GM04503 (cell line): Measurements from ENCODE around the gene FAM174B.
A peak's percentile ranks its signal among the peaks of the same experiment; 100 is the strongest.

Experiments
- DNase-seq: peaks from one replicate; pipeline ENCODE4 v3.0.0-alpha.2; 2012; ENCODE audit warnings: low read depth

Gene FAM174B

DNA sequence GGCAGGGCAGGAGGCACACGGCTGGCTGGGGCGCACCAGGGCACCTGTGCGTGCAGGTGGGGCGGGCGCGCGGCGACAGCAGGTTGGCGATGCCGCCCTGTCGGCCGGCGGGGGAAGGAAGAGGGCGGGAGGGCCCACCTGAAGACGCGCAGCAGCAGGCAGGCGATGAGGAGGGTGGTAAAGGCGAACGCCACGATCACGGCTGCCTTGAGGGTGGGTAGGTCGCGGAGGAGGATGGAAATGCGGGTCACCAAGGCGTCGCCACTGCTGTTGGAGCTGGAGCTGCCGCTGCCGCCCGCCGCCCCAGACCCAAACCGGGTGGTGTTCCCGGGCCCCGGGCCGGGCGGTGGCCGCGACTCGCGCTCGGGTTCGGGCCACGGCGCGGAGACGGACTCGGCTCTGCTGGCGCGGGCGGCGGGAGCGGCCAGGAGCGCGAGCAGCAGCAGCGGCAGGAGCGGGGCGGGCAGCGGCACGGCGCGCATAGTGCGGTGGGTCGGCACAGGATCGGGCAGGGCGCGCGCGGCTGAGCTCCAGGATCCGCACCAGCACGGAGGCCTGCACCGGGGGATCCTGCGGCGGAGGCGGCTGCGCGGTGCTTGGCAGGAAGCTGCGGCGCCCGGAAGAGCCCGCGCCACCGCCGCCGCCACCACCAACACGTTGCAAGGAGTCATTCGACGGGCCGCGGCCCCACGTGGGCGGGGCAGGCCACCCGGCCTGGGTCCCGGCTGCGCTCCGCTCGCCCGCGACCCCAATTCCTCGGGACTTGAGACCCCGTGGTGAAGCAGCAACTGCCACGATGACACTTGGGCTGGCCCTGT, at the start of gene FAM174B:
TSS of gene FAM174B (minus strand) at position 598 of the 818 bp plus-strand sequence.
- DNase-seq = no peak

DNA sequence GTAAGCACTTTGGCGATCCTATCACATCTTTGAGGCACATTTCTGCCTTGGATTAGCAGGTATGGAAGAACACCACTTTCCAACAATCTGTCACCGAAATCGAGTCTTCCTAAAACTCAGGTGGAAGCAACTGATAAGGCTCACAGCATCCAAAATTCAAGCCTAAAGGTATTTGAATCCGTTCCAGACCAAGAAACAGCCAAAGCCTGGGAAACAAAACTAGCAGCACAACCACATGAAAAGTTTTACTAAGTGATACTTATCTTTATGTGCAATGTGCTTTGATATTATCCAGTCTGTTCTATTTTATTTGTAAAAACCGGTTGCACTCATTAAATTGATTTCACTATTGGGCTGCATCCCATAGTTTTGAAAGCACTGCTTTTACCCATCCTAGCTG, 40.5 kb upstream of the FAM174B start:
- no peak for DNase-seq

DNA sequence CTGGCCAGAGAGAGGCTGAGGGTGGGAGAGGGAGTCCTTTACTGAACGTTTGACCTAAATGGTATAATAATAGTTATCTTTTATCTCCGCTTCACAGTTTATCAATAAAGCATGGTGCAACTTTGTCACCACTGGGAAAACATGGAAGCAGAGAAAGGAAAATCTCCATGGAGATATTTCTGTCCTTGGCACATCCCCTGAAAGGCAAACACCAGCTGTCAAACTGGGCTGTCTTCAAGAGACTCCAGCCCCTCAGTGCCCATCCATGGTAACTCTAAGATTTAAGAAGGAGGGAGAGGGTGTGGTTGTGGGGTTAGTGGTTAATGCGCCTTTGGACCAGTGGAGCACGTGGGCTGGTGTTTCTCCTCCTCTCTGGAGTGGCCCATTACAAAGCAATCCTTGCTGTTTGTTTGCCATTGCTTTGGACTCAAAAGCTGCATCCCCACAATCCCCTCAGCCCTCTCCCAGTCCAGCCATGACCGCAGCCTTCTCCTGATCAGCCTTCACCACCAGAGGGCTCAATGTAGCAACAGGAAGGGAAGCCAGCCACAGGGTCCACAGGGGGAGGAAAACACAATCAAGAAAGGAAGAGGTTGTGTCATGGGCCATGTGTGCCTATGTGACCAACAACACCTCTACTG, 38.2 kb upstream of the FAM174B start:
- no peak for DNase-seq

DNA sequence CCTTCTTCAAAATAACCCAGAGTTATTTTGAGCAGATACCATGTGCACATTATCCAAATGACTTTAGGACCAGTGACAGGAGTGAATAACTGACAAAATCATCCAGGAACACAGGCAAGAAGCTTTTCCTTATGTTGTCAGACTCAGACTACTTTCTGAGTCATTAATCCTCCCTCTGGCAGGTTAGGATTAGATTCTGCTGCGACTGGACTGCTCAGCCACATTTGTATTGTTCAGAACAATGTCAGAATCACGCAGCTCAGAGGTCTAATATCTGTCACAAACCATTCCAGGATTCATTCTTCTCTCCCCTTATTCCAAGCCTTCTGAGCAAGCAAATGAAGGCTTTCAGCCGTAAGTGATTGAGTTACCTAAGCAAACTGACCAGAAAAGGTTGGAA, 34.8 kb upstream of the FAM174B start:
- DNase-seq = no peak

DNA sequence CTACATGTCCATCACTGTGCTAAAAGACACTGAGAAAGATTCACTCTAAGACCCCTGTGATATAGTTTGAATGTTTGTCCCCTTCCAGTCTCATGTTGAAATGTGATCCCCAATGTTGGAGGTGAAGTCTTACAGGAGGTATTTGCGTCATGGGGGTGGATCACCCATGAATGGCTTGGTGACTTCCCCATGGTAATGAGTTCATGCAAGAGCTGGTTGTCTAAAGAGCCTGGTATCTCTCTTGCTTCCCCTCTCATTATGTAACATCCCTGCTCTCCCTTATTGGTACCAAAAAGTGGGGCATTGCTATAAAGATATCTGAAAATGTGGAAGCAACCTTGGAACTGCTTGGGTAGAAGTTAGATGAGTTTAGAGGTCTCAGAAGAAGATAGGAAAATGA, 32.2 kb upstream of the FAM174B start:
- DNase-seq = no peak

DNA sequence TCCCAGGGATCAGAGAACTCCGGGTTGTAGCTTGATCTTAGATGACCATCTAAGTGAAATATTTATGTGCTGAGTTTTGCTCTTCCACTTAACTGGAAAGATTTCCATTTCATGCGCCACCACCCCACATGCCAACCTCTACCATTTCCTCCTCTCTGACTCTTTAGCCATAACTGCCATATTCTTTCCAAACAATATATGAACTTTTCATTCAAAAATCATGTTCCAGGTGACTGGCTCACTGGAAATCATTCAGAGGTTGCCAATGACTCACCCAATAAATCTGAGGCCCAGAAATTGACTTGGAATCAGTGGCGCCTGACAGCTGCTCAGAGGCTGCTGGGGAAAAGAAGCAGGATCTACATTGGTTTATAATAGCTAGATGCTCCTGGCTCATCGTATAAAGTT, 31.6 kb upstream of the FAM174B start:
- no peak for DNase-seq

DNA sequence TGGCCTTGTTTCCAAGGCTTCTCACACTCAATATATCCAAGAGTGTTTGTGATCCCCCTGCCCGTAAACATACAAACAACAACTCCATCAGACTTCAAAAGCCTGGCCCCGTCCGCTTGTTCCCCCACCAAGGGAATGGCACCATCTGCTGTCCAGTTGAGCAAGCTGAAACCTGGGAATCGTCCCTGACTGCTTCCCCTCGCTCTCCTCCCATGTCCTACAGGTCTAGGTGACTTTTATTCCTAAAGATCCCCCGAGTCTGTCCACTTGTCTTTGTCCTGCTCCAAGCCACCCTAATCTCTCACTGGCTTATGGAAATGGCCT, 27.9 kb upstream of the FAM174B start:
- DNase-seq = no peak

DNA sequence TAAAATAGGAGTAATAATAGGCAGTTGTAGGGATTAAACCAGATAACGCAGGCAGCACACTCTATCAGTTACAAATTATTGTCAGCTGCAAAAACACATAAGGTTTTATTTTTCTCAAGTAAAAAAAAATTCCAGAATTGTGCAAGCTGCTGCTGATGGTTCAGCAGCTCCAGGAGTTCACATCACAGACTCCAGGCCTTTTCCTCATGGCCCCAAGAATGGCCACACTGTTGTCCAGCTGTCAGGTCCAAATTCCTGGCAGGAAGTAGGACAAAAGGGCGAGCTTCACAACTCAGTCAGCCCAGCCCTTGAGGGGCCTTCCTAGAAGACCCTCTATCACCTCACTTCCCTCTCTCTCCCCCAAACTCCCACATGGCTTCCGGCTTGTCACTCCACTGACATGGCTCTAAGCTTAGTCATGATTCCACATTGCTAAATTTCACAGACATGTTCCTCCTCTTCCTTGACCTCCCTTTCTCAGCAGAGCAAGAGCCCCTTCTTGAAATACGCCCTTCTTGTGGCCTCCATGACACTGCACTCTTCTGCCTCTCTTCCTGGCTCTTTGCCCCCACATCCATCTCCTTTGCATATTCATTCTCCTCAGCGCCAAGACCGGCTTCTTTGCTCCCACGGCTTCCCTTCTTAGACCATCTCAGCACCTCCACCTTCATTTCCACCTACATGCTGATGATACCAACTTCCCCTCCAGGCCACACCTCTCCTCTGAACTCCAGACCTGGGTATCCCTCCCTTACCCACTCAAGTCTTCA, 27.4 kb upstream of the FAM174B start:
- DNase-seq = no peak

DNA sequence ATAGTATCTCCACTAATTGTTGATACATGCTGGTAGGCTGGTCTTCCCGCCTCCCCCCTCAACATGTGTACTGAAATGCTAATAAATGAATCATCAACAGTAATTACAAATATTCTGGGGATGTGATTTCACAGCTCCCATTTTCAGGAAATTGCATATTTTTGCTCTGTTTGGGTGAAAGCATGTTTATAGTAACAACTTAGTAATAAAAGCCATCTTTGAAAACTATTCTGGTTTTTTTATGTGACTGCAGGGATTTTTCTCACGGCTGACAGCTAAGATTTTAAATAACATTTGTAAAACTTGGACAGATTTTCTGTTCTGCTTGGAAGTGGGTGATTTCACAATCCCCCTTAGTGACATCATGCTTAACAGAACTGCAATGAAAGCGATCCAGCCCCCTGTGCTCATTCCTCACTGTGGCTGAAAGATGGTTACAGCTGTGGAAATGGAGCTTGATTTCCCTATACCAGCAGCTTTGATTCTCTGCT, 25.6 kb upstream of the FAM174B start:
- peak; percentile 67 for DNase-seq

DNA sequence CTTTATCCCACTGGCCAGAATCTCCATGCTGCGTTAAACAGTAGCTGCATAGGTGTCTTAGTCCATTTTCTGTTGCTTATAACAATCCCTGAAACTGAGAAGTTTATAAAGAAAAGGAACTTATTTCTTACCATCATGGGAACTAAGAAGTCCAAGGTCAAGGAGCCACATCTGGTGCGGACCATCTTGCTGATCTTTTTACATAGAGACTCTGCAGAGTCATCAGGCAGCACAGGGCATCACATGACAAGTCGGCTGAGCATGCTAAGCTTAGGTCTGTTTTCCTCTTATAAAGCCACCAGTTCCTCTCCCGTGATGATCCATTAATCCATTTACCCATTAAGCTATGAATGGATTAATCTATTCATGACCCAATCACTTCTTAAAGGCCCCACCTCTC, 22.4 kb upstream of the FAM174B start:
- DNase-seq = no peak

DNA sequence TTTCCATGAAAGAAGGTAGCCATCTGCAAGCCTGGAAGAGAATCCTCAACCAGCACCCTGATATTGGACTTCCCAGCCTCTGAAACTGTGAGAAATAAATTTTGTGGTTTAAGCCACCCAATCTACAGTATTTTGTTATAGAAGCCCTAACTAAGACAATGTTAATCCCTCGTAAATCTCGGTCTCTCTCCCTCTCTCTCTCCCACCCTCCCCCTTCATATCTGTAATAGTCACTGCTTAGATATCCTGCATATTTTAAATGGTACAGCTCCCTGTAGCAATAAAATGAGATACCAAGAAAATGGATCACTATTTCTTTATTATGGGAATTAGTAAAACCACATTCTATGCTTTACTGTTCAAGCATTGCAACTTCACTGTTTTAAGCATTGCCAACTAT, 21.0 kb upstream of the FAM174B start:
- DNase-seq = no peak

DNA sequence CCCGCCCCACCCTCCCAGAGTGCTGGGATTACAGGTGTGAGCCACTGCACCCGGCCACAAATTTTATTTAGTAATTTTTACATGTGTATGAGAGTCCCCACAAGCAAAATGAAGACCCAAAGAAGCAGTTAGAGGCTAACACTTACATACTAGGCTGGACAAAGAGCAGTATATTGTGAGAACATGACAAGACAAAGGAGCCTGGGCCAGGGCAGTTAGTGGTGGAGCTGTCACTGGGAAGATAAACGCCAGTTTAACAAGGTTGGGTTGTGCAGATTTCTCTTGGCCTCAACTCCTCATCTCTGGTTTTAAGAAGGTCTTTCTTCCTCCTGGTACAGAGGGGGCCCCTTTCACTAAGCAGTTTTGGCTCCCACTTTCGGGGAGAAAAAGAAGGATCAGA, 19.9 kb upstream of the FAM174B start:
- no peak for DNase-seq

DNA sequence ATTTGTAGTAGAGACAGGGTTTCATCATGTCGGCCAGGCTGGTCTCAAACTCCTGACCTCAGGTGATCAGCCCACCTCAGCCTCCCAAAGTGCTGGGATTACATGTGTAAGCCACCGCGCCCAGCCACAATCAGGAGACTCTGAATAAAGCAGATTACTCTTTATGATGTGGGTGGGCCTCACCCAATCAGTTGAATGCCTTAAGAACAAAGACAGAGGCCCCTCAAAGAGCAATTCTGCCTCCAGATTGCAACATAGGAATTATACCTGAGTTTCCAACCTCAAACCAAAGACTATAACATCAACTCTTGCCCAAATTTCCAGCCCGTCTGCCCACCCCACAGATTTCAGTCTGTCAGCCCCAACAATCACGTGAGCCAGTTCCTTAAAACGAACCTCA, 18.8 kb upstream of the FAM174B start:
- no peak for DNase-seq

DNA sequence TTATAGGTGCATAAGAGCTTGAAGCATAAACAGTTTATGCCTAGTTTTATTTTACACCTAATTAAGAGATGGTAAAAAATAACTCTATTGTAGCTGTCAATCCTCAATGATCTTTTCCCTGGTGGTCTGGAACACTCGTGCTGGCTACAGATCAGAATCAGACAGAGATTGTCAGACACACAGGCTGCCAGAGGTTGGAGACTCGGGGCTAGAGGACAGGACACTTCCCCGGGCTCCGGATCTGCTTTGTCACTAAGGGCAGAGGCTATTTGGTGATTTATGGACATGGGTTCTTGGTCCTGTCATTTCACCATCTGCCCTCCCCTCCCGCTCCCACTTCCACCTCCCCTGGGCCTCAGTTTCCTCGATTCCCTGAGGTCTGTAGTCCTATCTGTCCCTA, 16.5 kb upstream of the FAM174B start:
- no peak for DNase-seq

DNA sequence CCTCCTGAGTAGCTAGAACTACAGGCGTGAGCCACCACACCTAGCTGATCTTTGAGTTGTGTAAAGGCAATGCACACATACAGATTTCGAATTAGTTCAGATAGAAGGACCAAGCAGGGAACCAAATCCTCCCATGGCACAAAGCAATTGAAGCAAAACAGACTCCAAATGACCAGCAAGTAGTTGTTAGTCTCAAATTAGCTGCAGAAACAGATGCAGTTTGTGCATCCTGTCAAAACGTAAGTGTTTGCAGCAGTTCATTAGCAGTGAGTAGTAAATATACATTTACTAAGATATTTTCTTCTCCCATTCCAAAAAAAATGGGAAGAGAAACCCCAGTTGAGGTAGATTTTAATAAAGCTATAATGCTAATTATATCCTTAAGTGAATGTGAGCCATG, 15.8 kb upstream of the FAM174B start:
- no peak for DNase-seq

DNA sequence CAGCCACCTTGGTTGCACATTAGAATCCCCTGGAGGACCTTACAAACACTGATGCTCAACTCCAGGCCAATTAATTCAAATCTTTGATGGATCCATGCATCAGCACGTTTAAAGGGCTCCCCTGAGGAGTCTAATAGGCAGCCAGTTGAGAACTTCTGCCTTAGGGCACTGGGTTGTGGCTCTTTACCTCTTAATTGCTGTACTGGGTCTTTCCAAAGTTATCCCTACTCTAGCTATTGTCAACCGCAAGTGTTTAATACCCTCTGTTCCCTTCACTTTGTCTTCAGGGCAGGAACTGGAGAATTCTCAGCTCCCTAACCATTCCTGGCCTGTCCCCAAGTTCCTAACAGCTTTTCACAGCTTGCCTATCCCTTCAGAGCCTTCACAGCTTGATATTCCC, 15.0 kb upstream of the FAM174B start:
- no peak for DNase-seq

DNA sequence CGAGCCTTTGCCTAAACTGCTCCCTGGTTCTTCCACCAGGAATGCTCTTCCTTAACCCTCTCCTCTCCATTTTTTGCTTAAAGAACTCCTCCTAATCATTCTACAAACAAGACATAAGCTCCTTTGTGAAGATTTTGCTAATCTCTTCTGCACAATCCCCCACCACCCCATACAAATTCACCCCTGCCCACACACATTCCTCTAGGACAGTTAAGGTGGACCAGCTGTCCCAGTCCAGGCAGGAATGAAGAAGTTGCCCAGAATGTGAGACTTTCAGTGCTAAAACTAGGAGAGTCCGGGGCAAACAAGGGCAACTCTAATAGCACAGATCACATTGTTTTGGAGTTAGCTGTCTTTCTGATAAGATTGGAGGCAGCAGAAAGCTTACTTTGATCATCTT, 13.9 kb upstream of the FAM174B start:
- DNase-seq = no peak

DNA sequence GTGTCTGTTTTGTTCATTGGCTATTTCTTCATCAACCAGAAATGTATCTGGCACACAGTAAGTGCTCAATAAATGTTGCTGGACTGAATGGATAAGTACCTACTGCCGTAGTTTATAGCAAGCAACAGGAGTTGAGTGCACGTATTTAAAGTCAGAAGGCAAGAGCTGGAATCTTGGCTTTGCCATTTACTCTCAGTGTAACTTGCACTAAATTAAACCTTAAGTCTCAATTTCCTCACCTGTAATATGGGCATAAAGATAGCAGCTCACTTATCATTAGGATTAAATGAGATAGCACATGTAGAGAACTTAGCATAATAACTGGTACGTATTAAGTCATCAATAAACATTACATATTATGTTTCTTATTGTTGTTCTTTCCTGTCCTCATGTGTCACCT, 13.0 kb upstream of the FAM174B start:
- no peak for DNase-seq

DNA sequence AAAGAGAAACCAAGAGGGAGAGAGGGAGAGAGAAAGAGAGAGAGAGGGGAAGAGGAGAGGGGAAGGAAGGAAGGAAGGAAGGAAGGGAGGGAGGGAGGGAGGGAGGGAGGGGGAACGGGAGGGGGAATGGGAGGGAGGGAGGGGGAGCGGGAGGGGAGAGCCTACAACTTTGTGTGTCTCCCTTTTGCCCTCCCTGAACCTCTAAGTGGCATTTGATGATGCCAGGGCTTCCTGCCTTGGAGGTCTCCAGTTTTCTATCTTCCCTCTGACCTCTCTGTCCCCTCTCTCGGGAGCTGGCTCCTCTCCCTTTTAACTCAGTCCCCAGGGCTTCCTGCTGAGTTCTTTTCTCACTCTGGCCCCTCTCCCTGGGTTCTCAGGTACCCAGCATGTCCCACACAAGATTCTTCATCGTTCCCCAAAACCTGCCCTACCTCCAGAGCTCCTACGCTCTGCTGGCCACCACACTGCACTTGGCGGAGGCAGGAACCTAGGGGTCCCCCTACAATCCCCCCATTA, 12.5 kb upstream of the FAM174B start:
- DNase-seq = no peak

DNA sequence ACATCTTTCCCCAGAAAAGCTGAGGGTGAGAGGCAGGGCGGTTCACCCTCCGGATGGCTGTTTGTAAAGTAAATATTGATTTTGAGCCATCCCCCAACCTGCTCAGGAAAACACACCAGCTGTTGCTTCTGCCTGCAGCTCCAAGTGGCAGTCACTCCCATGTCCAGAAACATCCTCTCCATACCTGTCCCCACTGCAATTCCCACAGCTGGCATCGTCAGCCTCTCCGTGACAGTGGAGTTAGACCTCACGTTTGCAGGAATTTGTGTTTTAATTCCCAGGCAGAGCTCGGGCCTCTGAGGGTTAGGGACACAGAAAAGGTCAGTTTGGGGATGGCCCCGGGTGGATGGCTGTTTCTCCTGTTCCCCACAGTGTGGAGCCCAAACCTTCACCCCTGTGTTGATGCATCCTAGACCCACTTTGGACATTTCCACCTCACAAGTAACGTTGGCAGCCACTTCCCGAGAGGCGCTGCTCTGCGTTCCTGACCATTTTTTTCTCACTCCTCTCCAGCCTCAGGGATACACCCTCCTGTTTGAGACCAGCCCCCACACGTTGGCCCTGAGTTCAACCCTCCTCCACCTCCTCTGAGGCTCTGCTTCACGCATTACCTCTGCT, 11.8 kb upstream of the FAM174B start:
- no peak for DNase-seq

DNA sequence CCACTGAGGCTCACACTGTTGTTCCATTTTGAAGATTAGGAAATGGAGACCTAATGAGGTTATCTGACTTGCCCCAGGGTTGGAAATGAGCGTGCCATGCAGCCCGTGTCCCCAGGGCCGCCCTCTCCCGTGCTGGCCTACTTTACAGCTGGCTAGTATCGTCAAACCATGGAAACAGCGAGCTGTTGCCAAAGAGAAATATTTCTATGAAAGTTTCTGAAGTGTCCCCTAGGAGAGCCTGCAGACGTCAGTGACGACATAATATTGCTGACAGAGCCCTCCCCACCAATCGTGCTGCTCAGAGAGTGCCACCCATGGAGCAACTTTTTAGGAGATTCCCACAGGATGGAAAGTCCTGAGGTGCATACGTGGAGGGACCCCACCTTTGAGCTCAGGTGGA, 11.2 kb upstream of the FAM174B start:
- DNase-seq = no peak

DNA sequence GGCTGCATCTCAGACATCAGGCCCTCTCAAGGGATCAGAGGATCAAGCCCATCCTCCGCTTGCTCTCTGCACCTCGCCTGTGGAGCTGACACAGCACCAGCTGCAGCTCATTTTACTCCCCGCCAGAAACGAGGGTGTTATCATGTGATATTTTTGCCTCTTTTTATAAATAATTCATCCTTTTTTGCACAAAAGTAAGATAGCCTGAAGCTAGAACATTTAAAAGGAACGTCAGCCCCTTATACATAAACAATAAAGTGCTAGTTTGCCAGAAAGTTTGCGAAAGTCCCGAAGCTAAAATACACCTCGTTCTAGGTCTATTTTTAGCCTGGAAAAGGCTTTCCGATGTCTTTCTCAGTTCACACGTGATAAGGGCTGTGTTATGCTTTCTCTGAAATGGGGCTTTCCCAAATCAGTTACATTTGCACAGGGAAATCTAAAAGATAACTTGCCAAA, 9.6 kb upstream of the FAM174B start:
- no peak for DNase-seq
